WTC11 (cell line): ENCODE results near the gene HSF5. TPM values are rescaled to one million over a fixed set of nuclear protein-coding genes. Genes with fewer than 3 reads are reported as not detected.
A peak's percentile ranks its signal among the peaks of the same experiment; 100 is the strongest.

Experiments used
- ATAC-seq: fragments of 200-7000 bp; cut with Tn5 transposase; 2 replicates; pipeline ENCODE4 v1.10.0; 2021; ENCODE audit warnings: mild to moderate bottlenecking, moderate library complexity
- CTCF ChIA-PET: fragments of 300-600 bp; sonication (Branson Sonifier 250); formaldehyde crosslinking; loops from one replicate; lab custom pipeline; 2021; ENCODE audit warnings: antibody characterized with exemption; lab: Charles Lee
- POLR2A ChIA-PET: fragments of 350-600 bp; sonication (Branson Sonifier 250); formaldehyde crosslinking; loops from one replicate; lab custom pipeline; 2021; ENCODE audit warnings: antibody characterized with exemption; lab: Charles Lee
- DNase-seq: peaks from one replicate; pipeline ENCODE4 v3.0.0; 2021; ENCODE audit warnings: low spot score
- H3K27ac Mint-ChIP-seq: 2 replicates; pipeline ENCODE4 v1.8.0; 2021; ENCODE audit warnings: mixed read lengths
- H3K27me3 Mint-ChIP-seq: 2 replicates; pipeline ENCODE4 v1.8.0; 2021; ENCODE audit warnings: low read depth, mild to moderate bottlenecking, moderate library complexity, mixed read lengths
- H3K36me3 Mint-ChIP-seq: 2 replicates; pipeline ENCODE4 v1.8.0; 2021; ENCODE audit warnings: mixed read lengths
- H3K4me1 Mint-ChIP-seq: 2 replicates; pipeline ENCODE4 v1.8.0; 2022; ENCODE audit warnings: mixed read lengths
- H3K4me3 Mint-ChIP-seq: 2 replicates; pipeline ENCODE4 v1.8.0; 2021; ENCODE audit warnings: mild to moderate bottlenecking, moderate library complexity, mixed read lengths
- H3K9me3 Mint-ChIP-seq: 2 replicates; pipeline ENCODE4 v1.8.0; 2021; ENCODE audit warnings: mixed read lengths
- ATF2 ChIP-seq: sonication (generic); formaldehyde crosslinking; IDR thresholded peaks from 2 replicates; pipeline ENCODE4 v1.8.1; 2022; ENCODE audit warnings: low read depth, missing genetic modification reagents, borderline replicate concordance
- ATF3 ChIP-seq: sonication (generic); formaldehyde crosslinking; conservative IDR thresholded peaks from 2 replicates; pipeline ENCODE4 v1.8.1; 2022; ENCODE audit warnings: mild to moderate bottlenecking, missing genetic modification reagents
- CREM ChIP-seq: sonication (generic); formaldehyde crosslinking; IDR thresholded peaks from 2 replicates; pipeline ENCODE4 v1.8.1; 2022; ENCODE audit warnings: mild to moderate bottlenecking, missing genetic modification reagents, moderate library complexity
- CTCF ChIP-seq: fragments of 200-600 bp; IDR thresholded peaks from 2 replicates; pipeline ENCODE4 v1.8.0; 2022; ENCODE audit warnings: antibody characterized with exemption
- E2F1 ChIP-seq: sonication (generic); formaldehyde crosslinking; IDR thresholded peaks from 2 replicates; pipeline ENCODE4 v1.8.0; 2022; ENCODE audit warnings: mild to moderate bottlenecking, missing genetic modification reagents
- EMX1 ChIP-seq: fragments of 250-450 bp; sonication (Bioruptor Pico); IDR thresholded peaks from 2 replicates; pipeline ENCODE4 v1.8.0; 2021; ENCODE audit warnings: mild to moderate bottlenecking
- ESRRA ChIP-seq: sonication (generic); formaldehyde crosslinking; IDR thresholded peaks from 2 replicates; pipeline ENCODE4 v1.8.1; 2022; ENCODE audit warnings: mild to moderate bottlenecking, missing genetic modification reagents, borderline replicate concordance
- ETV6 ChIP-seq: sonication (generic); formaldehyde crosslinking; IDR thresholded peaks from 2 replicates; pipeline ENCODE4 v1.8.1; 2022; ENCODE audit warnings: mild to moderate bottlenecking, missing genetic modification reagents
- FOXK1 ChIP-seq: sonication (generic); formaldehyde crosslinking; IDR thresholded peaks from 2 replicates; pipeline ENCODE4 v1.8.0; 2022; ENCODE audit warnings: mild to moderate bottlenecking, moderate library complexity, missing genetic modification reagents
- FOXP1 ChIP-seq: sonication (generic); formaldehyde crosslinking; IDR thresholded peaks from 2 replicates; pipeline ENCODE4 v1.8.0; 2022; ENCODE audit warnings: missing genetic modification reagents, mild to moderate bottlenecking, moderate library complexity, borderline replicate concordance
- GABPB1 ChIP-seq: sonication (generic); formaldehyde crosslinking; IDR thresholded peaks from 2 replicates; pipeline ENCODE4 v1.8.1; 2023; ENCODE audit warnings: mild to moderate bottlenecking, missing genetic modification reagents
- JAZF1 ChIP-seq: fragments of 250-450 bp; sonication (Bioruptor Pico); IDR thresholded peaks from 2 replicates; pipeline ENCODE4 v1.9.0; 2021; ENCODE audit warnings: moderate library complexity, mild to moderate bottlenecking, inconsistent platforms
- NFATC4 ChIP-seq: fragments of 250-450 bp; sonication (Bioruptor Pico); IDR thresholded peaks from 2 replicates; pipeline ENCODE4 v1.9.0; 2021; ENCODE audit warnings: mild to moderate bottlenecking
- OVOL2 ChIP-seq: fragments of 250-450 bp; sonication (Bioruptor Pico); IDR thresholded peaks from 2 replicates; pipeline ENCODE4 v1.9.0; 2021; ENCODE audit warnings: mild to moderate bottlenecking, borderline replicate concordance
- PRDM15 ChIP-seq: sonication (generic); formaldehyde crosslinking; IDR thresholded peaks from 2 replicates; pipeline ENCODE4 v1.8.0; 2022; ENCODE audit warnings: missing genetic modification reagents
- TEAD1 ChIP-seq: sonication (generic); formaldehyde crosslinking; IDR thresholded peaks from 2 replicates; pipeline ENCODE4 v1.8.0; 2022; ENCODE audit warnings: mild to moderate bottlenecking, missing genetic modification reagents
- USF1 ChIP-seq: sonication (generic); formaldehyde crosslinking; IDR thresholded peaks from 2 replicates; pipeline ENCODE4 v1.8.0; 2022; ENCODE audit warnings: mild to moderate bottlenecking, missing genetic modification reagents
- ZBTB21 ChIP-seq: sonication (generic); formaldehyde crosslinking; IDR thresholded peaks from 2 replicates; pipeline ENCODE4 v1.8.1; 2023; ENCODE audit warnings: mild to moderate bottlenecking, missing genetic modification reagents, borderline replicate concordance
- ZNF232 ChIP-seq: sonication (generic); formaldehyde crosslinking; IDR thresholded peaks from 2 replicates; pipeline ENCODE4 v1.8.0; 2022; ENCODE audit warnings: mild to moderate bottlenecking, missing genetic modification reagents
- ZNF281 ChIP-seq: sonication (generic); formaldehyde crosslinking; IDR thresholded peaks from 2 replicates; pipeline ENCODE4 v1.8.0; 2023; ENCODE audit warnings: mild to moderate bottlenecking, missing genetic modification reagents
- total RNA-seq: library from RNA; stranded (reverse); gene quantifications from 3 replicates; pipeline ENCODE4 v1.2.3, GENCODE V29; 2021

Gene HSF5
- total RNA-seq, 1 experiment from 2014 or later, result 0.09 TPM

DNA sequence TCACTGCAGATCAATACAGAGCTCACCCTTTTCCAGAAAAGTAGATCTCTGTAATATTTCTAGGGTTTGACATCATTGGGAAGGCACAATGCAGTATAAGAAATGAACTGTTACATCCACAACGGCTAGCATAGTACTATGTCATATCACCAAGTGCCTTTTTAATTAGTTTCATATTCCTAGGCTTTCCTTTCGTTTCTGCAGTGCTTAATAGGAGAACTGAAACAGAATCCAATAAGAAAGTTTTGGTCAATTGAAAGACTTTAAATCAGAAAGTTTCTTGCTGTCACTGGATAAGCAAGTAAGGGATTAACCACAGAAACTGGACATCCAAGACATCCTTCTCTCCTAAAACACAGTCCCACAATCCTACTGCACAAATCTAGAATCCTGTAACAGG lies 67.4 kb downstream of the HSF5 start:
- H3K4me1 Mint-ChIP-seq, result peaks cover 15% of the 10 kb centered on the region
- DNase-seq (no peak), ATAC-seq (no peak)
- POLR2A ChIA-PET, result no interaction called here
- CTCF ChIA-PET, result no interaction called here
- TF ChIP-seq NFATC4 (CRISPR knock-in tag) (no peak), FOXP1 (CRISPR knock-in tag) (no peak), ATF3 (no peak), CREM (CRISPR knock-in tag) (no peak), E2F1 (CRISPR knock-in tag) (no peak), ESRRA (CRISPR knock-in tag) (no peak), ZBTB21 (CRISPR knock-in tag) (no peak), PRDM15 (CRISPR knock-in tag) (no peak)
- peaks cover 9% of the 10 kb centered on the region for H3K27me3 Mint-ChIP-seq
- no peak overlapping the region for H3K4me3 Mint-ChIP-seq
- no peaks in the 10 kb centered on the region for H3K9me3 Mint-ChIP-seq
- no peak overlapping the region for H3K27ac Mint-ChIP-seq
- H3K36me3 Mint-ChIP-seq, result no peaks in the 10 kb centered on the region

GRCh38 chr17:58417300-58418092 lies 70.7 kb downstream of the HSF5 start, which contains the start of gene RNF43:
Gene RNF43 (minus strand): TSS chr17:58417534. CDS start chr17:58415577, 1,957 bp downstream.
- peak within 1 kb of the TSS; percentile 82 for H3K4me3 Mint-ChIP-seq
- DNase-seq (peak; percentile 93), ATAC-seq (peak; percentile 100)
- H3K27ac Mint-ChIP-seq, result peak within 1 kb of the TSS; percentile 92
- CTCF ChIA-PET, result interaction anchor here (0.6 to 2.8 kb wide), 47 partner anchors 8 to 848 kb away, joined by 3 to 75 read pairs (median 6); partner anchors contain the start of genes HSF5, MTMR4 and SUPT4H1
- H3K9me3 Mint-ChIP-seq, result no peaks in the 10 kb centered on the region
- H3K27me3 Mint-ChIP-seq, result peaks cover 6% of the 10 kb centered on the region
- POLR2A ChIA-PET, result interaction anchor here (0.6 to 2.0 kb wide), 13 partner anchors 65 to 198 kb away, joined by 3 to 29 read pairs (median 5); partner anchors contain the start of genes MKS1, MTMR4 and SUPT4H1
- H3K4me1 Mint-ChIP-seq, result peaks cover 28% of the 10 kb centered on the region
- H3K36me3 Mint-ChIP-seq, result no peaks in the 10 kb centered on the region
- peak; percentile 60; the same call in 1 of the 2 replicates for TF ChIP-seq ETV6 (CRISPR knock-in tag)
- no peak for TF ChIP-seq ATF2 (CRISPR knock-in tag)
- peak; percentile 72 for TF ChIP-seq FOXK1 (CRISPR knock-in tag)
- no peak for TF ChIP-seq ZBTB21 (CRISPR knock-in tag)
- no peak for TF ChIP-seq JAZF1 (CRISPR knock-in tag)
- no peak for TF ChIP-seq USF1 (CRISPR knock-in tag)
- peak; percentile 63 for TF ChIP-seq GABPB1 (CRISPR knock-in tag)
- no peak for TF ChIP-seq TEAD1 (CRISPR knock-in tag)
- TF ChIP-seq CTCF, result peak; percentile 56; the same call in 1 of the 2 replicates
- TF ChIP-seq OVOL2, result no peak
- peak; percentile 60; the same call in 1 of the 2 replicates for TF ChIP-seq ZNF281
- TF ChIP-seq ESRRA (CRISPR knock-in tag), result no peak
- TF ChIP-seq ZNF232, result 0 out of 2 replicates have a peak, but pooled peaks have one; percentile 13
- TF ChIP-seq EMX1 (CRISPR knock-in tag), result no peak
